GM18907 (cell line): Measurements from ENCODE around the gene CAPS2.
A peak's percentile ranks its signal among the peaks of the same experiment; 100 is the strongest.

Experiments used
- ATAC-seq: cut with Tn5 transposase; IDR thresholded peaks from one replicate; pipeline ENCODE4 v1.9.1; 2021; ENCODE audit warnings: mild to moderate bottlenecking, moderate library complexity; ENCODE audit not compliant: unreplicated experiment

Gene CAPS2

DNA sequence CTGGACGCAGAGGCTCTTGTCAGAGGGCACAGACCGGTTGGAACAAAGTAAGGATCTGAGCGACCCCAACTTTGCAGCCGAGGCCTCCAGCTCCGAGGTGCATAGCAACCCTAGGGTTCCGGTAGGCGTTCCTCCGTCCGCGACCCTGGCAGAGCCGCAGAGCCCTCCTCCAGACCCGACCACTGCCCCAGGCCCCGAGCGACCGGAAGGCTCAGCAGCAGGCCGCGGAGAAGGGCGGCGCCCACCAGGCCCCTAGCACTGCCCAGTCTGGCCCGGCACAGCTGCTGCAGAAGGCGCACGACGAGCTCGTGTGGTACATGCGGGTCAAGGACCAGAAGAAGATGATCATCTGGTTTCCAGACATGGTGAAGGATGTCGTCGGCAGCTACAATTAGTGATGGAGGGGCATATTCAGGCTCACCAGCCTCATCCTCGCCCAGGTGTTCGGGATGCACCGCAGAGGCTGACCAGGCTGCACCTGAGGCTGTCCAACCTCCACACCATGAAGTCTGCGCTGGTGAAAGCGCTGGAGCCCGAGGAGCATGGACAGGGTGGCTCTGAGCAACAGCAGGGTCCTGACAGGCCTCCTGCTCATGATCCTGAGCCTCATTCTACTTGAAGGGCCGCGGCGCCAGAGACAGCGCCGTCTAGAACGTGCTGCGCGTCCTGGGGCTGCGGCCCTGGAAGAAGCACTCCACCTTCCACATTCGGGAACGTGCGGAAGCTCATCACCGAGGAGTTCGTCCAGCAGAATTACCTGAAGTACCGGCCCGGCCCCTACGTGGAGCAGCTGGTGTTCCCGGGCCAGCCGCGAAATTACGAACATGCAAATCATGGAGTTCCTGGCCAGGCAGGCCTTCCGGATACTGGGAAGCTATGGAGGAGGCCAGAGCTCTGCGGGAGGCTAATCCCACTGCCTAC is 24.5 kb downstream of the CAPS2 start:
- ATAC-seq: no peak

DNA sequence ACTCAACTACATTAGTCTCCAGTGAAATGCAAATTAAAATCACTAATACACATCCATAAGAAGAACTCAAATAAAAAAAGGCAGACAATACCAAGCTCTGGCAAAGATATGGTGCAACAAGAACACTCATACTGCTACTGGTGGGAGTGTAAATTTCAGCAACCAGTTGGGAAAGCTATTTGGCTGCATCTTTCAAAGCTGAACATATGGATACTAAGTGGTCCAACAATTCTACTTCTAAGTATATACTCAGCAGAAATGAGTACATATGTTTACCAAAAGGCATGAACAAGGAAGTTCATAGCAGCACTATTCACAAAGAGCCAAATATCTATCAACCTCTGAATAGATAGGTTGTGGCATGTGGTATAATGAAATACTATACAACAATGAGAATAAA is 27.3 kb downstream of the CAPS2 start:
- ATAC-seq: no peak

DNA sequence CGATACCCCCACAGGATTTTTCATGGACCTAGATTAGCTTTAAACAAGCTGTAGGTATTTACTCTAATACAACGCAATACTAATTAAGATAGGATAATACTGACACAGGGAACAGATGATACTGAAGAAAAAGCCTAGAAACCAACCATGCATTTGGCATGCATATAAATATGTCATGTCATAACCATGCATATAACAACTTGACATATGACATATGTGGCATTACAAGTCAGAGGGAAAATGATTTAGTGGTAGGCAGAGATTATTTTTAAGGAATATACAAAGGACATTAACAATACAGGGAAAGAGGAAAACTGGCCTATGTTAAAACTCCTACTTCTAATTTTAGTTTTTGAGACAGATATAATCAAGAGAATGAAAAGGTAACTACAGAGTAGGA is 27.9 kb downstream of the CAPS2 start:
- no peak for ATAC-seq

DNA sequence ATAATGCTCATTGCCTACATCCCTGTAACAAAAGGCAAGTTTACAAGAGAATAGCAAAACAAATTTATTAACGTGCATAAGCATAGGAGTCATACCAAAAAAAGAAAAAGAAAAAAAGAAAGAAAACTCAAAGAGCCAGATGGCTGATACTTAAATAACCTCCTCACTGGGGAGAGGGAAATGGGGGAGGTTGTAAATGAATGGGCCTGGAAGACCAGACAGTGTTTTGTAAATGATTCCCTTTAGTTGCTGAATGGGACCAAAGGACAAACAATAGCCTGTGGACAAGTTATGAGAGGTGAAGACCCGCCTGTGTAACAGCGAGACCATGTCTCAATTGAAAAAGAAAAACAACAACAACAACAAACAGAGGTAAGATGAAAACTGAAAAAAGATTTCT is 35.3 kb downstream of the CAPS2 start:
- ATAC-seq: no peak

DNA sequence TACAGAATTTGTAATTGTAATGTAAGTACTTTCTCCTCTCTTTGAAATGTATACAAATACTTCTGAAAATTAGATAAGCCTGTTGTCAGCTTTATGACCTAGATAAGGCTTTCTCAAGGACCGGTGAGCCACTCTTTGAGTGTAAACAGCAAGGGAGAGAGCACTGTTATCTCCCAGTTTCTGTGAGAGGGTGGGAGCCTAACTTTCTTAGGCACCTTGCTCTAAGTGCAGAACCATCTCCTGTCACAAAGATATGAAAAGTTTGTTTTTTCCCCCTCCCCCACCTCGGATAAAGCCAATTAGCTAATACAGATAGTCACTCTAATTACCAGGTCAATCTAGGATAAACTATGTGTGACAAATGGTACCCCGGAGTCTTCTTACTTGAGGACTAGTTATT is 35.8 kb downstream of the CAPS2 start:
- no peak for ATAC-seq

DNA sequence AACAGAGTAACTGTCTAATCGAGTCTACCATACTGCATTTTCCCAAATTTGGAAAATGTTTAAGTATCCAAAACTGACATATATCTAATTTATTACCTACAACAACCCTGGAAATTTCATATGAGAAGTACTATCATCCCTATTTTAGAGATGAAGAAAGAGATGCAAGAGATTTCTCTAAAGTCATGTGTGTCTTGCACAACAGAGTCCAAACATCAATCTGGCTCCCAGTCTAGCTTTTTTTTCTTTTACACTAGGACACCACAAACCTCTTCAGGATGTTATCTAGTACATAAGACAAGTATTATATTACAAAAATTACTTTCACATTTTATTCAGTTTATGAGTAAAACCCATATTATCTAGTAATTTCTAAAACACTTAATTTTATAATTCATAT is 39.1 kb downstream of the CAPS2 start:
- ATAC-seq: no peak

DNA sequence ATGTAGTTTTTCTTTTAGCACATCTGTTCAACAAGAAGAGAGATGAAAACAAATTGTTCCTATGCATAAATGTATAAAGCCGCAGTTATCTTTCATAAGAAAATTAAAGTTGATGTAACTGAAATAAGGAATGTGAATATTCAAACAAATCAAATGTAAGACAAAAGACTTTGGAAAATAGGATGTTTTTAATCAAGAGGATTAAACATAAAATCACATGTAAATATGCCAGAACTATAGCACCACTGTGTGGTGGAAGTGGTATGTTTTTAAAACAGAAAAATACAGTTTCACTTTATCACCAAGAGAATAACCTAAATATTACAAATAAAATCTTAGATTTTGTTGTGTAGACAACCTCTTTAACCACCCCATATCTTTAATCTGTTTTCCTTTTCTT is 40.4 kb downstream of the CAPS2 start:
- ATAC-seq: no peak

DNA sequence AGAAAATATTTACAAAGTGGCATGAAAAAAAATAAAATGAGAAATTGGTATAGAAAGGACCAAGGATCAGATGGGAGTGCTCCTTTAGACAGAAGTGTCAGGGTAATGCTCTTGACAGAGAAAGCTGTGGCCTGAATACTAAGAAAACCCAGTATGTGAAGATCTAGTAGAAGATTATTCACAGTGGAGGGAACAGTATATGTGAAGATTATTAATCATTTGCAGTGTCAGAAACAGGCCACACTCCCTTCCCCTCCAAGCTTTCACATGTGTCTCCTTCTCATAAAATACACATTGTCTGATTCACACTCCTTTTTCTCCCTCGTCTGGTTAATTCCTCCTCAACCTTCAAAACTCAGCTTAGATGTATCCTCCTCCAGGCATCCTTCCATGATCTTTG is 41.3 kb downstream of the CAPS2 start:
- no peak for ATAC-seq

DNA sequence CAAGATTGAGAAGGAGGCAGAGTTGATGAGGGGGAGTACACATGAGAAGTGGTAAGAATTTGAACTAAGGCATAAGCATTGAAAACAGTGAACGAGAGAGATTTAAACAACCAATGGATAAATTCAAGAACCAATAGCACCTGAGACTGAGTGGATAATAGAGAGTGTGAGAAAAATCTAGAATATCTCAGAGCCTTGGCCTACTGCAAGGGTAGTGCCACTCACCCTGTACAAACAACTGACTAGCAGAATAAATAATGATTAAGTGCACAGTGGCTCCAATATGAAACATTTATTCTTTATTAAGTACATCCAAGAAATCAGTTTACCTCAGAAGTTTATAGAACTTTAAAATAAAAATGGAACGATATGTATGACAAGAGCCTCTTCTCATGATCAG is 54.4 kb downstream of the CAPS2 start:
- ATAC-seq: no peak

DNA sequence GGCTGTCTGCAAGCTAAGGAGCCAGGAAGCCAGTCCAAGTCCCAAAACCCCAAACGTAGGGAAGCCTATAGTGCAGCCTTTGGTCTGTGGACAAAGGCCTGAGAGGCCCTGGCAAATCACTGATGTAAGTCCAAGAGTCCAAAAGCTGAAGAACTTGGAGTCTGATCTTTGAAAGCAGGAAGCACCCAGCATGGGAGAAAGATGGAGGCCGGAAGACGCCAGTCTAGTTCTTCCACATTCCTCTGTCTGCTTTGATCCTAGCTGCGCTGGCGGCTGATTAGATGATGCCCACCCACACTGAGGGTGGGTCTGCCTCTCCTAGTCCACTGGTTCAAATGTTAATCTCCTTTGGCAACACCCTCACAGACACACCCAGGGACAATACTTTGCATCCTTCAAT is 58.5 kb downstream of the CAPS2 start:
- ATAC-seq: no peak

DNA sequence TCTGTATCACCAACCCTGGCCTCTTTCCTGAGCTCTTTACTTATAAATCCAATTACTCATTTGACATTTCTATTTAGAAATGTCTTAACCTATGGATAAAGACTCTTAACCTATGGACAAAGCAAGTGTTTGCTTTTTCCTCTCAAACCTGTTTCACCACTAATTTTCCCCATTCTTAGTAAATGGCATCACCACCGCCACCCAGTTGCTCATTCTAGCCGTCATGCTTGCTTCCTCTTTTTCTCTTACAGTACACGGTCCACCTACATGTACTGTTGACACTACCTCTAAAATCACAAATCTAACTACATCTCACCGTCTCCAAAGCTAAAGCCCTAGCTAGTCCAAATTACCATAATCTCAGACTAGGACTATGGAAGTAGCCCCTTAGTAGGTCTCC is 60.0 kb downstream of the CAPS2 start:
- peak; percentile 57 for ATAC-seq

DNA sequence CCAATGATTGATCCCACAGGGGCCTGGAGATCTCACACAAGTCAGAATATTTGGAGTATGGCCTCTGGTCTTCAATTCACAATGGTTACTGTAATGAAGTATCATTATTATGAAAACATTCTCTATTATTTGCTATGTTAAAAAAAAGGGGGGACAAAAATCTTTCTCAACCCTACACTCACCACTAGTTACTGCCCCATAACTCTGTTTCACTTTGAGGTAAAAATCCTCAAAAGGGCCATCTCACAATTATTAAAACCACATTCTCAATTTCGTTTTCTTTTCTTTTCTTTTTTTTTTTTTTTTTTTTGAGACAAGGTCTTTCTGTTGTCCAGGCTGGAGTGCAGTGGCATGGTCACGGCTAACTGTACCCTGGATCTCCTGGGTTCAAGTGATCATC is 60.9 kb downstream of the CAPS2 start:
- no peak for ATAC-seq

DNA sequence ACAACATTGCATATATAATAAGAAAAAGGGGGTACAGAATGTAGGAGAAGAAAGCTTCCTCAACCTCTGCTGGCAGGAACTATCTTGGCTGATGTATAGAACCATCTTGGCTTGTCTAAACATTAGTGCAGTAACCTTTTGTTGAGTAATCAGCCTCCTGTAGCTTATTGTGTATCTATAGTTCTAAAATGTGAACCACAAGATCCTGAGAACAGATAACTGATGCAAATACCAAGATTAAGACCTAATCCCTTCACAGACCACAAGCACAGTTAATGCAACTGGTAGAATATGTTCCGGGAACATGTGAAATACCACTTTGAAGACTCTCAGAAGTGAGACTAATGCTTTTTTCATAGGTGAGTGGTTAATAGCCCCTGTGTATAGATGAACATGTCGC is 69.8 kb downstream of the CAPS2 start:
- ATAC-seq: no peak

DNA sequence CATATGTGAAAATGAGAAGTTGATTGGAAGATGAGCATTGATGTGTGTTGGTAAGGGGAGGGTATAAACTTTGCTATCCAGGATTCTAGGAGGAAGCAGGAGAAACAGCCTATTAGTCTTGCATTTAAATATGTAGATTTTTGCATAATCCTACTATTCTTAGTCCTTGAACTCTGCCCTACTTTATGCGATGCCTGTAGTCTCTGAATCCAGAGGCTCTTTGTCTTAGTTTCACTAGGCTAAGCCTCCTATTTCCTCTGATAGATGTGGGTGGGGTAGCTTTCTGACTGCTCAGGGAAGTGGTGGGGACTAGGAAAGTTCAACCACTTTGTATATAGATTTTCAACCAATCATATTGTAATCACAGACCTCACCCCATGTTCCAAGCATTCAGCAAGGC is 71.0 kb downstream of the CAPS2 start:
- no peak for ATAC-seq

DNA sequence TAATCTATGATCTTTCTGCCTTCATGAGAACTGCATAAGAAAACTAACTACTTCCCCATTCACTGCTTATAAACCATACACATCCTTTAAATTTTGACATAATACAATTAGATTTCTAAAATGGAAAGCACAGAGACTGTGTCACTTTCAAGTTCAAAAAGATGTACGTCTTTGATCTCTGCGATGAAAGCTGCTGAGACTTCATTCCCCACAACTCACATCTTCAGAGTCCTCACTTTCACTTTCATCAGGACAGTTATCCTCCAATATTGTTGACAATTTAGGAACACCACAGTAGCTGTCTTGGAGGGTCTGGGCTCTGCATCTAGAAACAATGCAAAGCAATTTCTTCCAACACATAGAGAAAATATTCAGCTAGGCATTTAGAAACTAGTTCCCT is 72.6 kb downstream of the CAPS2 start:
- no peak for ATAC-seq

DNA sequence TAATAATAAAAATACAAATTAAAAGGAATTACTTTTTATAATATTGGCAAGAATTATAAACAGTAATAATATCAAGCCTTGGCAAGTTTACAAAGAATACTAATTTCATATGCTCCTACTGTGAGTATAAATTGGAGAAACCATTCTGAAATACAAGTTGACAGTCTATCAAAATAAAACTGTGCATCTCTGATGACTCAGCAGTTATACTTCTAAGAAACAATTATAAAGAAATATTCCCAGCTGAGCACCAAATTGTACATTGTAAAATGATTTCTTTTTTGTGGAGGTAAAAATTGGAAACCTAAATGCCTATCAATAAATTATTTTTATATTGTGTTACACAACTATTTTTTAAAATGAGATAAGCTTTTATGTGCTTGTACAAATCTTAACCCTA is 85.0 kb downstream of the CAPS2 start:
- ATAC-seq: no peak

DNA sequence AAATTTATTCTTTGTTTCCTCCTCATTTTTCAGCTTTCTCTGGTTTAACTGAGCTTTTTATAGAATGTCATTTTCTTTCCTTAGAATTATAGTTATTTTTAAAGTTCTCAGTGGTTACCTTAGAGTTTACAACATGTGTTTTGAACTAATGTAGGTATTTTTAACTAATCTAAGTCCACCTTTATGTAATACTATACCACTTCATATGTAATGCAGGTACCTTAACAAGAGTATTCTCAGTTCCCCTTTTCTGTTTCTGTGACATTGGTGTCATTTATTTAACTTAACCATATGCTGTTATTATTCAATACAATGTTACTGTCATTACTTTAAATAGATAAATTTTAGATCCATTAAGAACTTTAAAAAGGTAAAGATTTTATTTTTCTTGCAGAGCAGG is 90.1 kb downstream of the CAPS2 start:
- ATAC-seq: peak; percentile 90

DNA sequence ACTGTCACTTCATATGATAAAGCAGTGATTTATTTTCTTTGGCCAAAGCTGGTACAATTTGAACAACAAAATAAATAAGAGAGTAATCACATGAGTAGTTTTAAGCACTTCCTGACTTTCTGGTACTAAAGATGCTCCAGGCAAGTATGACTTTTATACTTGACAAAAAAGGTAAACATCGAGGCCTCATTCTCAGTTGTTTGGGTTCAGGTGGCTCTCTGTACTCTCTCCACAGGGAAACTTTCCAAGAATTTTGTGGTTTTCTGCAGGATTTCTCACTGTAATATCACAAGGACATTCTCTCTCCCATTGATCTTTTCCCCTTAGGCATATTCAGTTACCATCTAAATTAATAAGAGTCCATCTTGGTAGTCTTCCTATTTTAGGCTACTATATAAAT is 93.9 kb downstream of the CAPS2 start:
- no peak for ATAC-seq

DNA sequence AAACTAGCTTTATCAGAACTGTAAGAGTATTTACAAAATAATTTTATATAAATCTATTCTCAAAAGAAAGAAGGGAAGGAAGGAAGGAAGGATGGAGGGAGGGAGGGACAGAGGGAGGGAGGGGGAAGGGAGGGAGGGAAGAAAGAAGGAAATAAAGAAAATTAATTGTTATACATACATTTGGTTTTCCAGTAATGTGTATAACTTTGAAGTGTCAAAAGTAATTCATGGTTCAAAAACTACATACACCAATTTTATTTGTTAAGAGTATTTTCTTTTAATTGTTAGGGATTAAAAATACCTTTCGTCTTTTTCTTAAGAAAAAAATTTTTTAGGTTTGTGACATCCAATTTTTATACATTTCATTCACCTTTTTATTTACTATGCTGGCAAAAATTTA is 103.0 kb downstream of the CAPS2 start:
- ATAC-seq: no peak
